ENCODE measurements around the gene CD40.
A peak's percentile ranks its signal among the peaks of the same experiment; 100 is the strongest.

Gene CD40

DNA sequence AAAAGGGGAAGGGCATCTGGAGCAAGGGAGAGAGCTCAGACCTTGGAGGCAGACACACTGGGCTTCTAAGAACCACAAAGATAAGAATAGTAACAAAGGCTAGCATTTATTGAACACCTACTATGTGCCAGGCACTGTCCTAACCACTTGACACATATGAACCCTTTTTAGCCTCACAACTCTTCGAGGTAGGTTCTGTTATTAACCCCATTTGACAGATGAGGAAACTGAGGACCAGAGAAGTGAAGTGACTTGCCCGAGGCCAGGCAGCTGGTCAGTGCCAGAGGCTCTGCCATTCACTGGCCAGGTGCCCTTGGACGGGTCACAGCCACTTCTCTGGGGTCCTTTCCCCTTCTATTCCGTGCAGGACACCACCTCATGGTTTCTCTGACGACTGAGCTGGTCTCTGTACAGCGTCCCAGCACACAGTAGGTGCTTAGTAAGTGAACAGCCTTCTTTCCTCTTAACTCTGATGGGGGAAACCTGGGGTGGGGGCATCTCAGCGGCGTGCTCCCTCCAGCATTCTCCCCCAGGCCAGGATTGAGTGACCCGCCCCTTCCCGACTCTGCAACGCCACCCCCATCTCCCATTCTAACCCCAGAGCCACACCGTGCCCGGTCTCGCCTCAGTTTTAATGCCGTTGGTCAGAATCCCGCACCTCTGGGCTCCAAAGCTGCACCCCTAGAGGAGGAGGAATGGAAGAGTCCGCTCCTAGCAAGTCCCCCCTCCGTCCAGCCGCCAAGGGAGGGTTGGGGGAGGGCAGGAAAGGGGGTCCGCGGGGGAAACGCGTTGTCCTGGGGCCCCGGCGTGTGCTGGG is 55.7 kb downstream of the CD40 start:
- no peak for DNase-seq (ENCODE audit: low read depth in 2 of 2)

DNA sequence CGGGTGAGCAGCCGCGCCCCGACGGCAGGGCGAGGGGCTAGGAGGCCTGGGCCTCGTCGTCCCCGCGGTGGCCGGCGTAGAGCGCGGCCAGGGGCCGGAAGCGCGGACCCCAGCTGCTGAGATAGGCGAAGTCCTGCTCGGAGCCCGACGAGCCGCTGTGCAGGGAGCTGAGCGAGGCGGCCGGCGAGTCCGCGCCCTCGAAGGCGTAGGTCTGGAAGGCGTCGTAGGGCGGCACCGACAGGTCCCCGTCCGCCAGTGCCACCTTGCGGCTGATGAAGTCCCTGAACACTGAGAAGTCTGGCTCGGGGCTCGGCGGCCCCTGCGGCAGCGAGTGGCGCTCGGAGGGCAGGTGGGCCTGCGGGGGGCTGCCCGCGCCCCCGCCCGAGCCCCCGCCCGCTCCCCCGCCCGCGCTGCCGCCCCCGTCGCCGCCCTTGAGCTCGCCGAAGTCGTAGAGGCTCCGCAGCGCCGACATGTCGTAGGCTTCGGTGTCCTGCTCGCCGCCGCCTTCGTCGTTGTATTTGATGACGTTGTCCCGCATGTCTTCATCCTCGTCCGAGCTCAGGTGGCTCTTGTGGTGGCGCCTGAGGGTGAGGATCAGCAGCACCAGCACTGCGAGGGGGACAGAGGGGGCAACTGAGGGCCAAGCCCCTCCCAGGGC is 56.5 kb downstream of the CD40 start:
- DNase-seq (ENCODE audit: low read depth in 2 of 2), result peak; percentile 26 to 38

DNA sequence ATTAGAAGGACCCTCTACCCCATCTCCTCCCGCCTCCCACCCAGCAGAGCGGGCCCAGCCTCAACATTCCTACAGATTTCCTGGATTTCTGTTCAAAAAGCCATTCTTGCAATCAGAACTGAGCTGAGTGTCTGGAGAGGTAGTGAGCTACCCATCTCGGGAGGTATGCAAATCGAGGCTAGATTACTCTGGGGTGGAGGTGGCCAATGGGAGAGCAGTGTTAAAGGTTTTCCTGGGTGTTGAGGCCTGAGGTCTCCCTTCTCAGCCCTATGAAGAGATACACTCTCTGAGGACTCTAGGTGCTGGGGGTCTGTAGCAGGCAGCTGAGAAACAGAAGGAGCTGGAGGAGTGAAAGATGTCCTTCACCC is 57.0 kb downstream of the CD40 start:
- no peak for DNase-seq (ENCODE audit: low read depth in 2 of 2)

DNA sequence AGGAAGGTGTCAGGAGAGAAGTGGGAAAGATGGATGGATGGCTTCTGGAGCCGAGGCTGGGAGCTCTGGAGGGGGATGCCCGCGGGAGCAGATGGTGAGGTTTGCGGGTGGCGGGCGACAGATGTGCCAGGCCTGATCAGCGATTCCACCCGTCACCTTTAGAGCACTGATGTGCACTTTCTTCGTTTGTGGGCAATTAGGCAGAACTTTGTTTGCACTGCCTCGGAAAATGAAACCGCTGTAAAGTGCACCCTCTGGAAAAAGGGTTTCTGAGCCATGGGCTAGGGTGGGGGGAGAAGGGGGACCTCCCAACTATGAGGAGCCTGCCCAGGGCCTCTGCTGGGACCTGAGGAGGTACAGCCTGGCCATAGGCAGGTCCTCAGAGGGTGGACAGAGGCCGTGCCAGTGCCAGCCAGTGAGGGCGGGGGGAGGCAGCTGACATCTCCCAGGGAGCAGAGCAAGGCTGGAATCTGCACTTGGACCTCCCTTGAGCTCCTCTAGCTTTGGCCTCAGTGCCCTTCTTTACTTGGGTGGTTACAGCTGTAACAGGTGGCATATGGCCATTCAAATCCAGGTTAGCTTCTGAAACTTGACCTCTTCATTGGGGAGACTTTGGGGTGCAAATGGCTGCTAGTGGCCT is 58.7 kb downstream of the CD40 start:
- no peak for DNase-seq (ENCODE audit: low read depth in 2 of 2)

GRCh38 chr20:46177768-46178167 is 59.7 kb downstream of the CD40 start:
- DNase-seq (ENCODE audit: low read depth in 2 of 2), result no peak

DNA sequence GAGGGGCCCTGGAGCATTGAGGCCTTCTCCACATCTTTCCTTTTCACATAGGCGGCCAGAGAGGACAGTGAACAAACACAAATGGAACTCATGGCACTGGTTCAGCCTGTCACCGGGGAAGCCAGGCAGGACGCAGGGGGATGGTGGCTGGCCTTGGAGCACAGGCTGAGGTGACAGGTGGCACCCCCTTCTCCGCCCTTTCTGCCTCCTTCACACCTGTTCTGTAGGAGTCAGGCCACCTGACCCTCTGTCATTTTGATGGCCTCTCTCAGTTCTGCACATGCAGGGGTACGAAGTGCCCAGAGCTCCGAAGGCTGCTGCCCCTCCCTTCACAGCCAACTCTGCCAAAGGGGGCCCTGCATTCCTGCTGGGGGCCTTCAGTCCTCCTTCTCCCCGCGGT is 60.8 kb downstream of the CD40 start:
- no peak for DNase-seq (ENCODE audit: low read depth in 2 of 2)

Data from activated CD8-positive, alpha-beta memory T cell treated with anti-CD3 and anti-CD28 coated beads for 4 hours (primary cell).